ENCODE data around the gene CTF1.
"Not testable (repeated sequence)": the region's sequence is repeated elsewhere in the genome, so short reads cannot be mapped to it uniquely, and the experiment has no call there.

- not testable (repeated sequence) for TF ChIP-seq NR2C2 (CRISPR knock-in tag; IDR thresholded peaks at IDR 0.05); ESRRA (CRISPR knock-in tag; IDR thresholded peaks at IDR 0.05; ENCODE audit: borderline replicate concordance); NFYB (CRISPR knock-in tag; conservative IDR thresholded peaks at IDR 0.05; ENCODE audit: low read depth); CTCF (IDR thresholded peaks at IDR 0.05); NR1H2 (CRISPR knock-in tag; IDR thresholded peaks at IDR 0.05); ZNF425 (CRISPR knock-in tag; conservative IDR thresholded peaks at IDR 0.05); ARID4B (CRISPR knock-in tag; IDR thresholded peaks at IDR 0.05; ENCODE audit: borderline replicate concordance); TEAD1 (CRISPR knock-in tag; IDR thresholded peaks at IDR 0.05); TP53 (CRISPR knock-in tag; IDR thresholded peaks at IDR 0.05); SP1 (CRISPR knock-in tag; conservative IDR thresholded peaks at IDR 0.05); CREB1 (CRISPR knock-in tag; IDR thresholded peaks at IDR 0.05)
Observed at GRCh38 chr16:30863178-30863577, 33.2 kb upstream of the CTF1 start.
